Heart right ventricle (tissue), 16 donors: ENCODE data around the gene TRNAU1AP. TPM values are rescaled to one million over a fixed set of nuclear protein-coding genes. Genes with fewer than 3 reads are reported as not detected.
"Not testable (repeated sequence)": the region's sequence is repeated elsewhere in the genome, so short reads cannot be mapped to it uniquely, and the experiment has no call there.

ENCODE experiments used
- ATAC-seq, 8 donors: fragments of 200-7000 bp; cut with Tn5 transposase; one replicate each; pipeline ENCODE4 v1.9.1; 2020; ENCODE audit warnings: mild to moderate bottlenecking in 8 of 8, moderate library complexity in 8 of 8, moderate number of reproducible peaks in 1 of 8
- DNase-seq, 2 donors: peaks; one replicate each; pipeline ENCODE4 v3.0.0-alpha.2; 2020
- H3K27ac ChIP-seq, 10 donors: fragments of 200-600 bp; sonication (generic) in 2 of 10; one replicate each; pipeline versions ENCODE4 v1.5.0 to v1.8.0; 2020 to 2022; ENCODE audit warnings: mild to moderate bottlenecking in 3 of 10
- H3K27me3 ChIP-seq, 7 donors: fragments of 200-600 bp; one replicate each; pipeline ENCODE4 v1.8.0; 2021 to 2022; ENCODE audit warnings: mild to moderate bottlenecking in 2 of 7
- H3K36me3 ChIP-seq, 9 donors: fragments of 200-600 bp; sonication (generic) in 1 of 9; one replicate each; pipeline versions ENCODE4 v1.5.0 to v1.8.0; 2020 to 2022; ENCODE audit warnings: mild to moderate bottlenecking in 2 of 9
- H3K4me1 ChIP-seq, 9 donors: fragments of 200-600 bp; sonication (generic) in 1 of 9; one replicate each; pipeline versions ENCODE4 v1.5.0 to v1.8.0; 2020 to 2022; ENCODE audit warnings: mild to moderate bottlenecking in 4 of 9
- H3K4me3 ChIP-seq, 10 donors: fragments of 200-600 bp; sonication (generic) in 2 of 10; one replicate each; pipeline versions ENCODE4 v1.5.0 to v1.8.0; 2020 to 2022; ENCODE audit warnings: mild to moderate bottlenecking in 7 of 10, moderate library complexity in 2 of 10
- H3K9me3 ChIP-seq, 11 donors: fragments of 200-600 bp in 10 of 11; sonication (generic) in 2 of 11; one replicate each; pipeline versions ENCODE4 v1.5.0 to v1.8.0; 2013 to 2022; ENCODE audit warnings: mild to moderate bottlenecking in 2 of 11, control low read depth in 1 of 11, moderate library complexity in 1 of 11
- CTCF ChIP-seq, 9 donors: fragments of 200-600 bp; sonication (generic) in 2 of 9; IDR thresholded peaks; one replicate each; pipeline versions ENCODE4 v1.5.0 to v1.8.0; 2021 to 2022; ENCODE audit warnings: antibody characterized with exemption in 9 of 9, mild to moderate bottlenecking in 5 of 9, moderate library complexity in 1 of 9
- WGBS, 2 donors: extraction: QIAGEN DNeasy Blood & Tissue Kit; methylation state at CpG; one replicate each; pipeline ENCODE4 v1.1.7; 2013; ENCODE audit warnings: inconsistent platforms in 1 of 2; 5-methylcytosine and 5-hydroxymethylcytosine counted together
- intact Hi-C, 10 donors: fragments of 100-400 bp; cut with DNase I; formaldehyde crosslinking; loops; one replicate each; pipeline versions ENCODE4 v1.11.1 to v1.14.2; 2022
- polyA plus RNA-seq, 2 donors: library from polyadenylated mRNA; stranded (reverse); fragments of 200-250 nt; gene quantifications; one replicate each; pipeline ENCODE4 v1.2.3, GENCODE V29; 2013
- total RNA-seq, 10 donors: library from RNA; stranded (reverse); fragmentation: NEBNext Ultra II Directional in 3 of 10; extraction: Animal tissue kit (Norgen Biotek cat#: 25700) in 3 of 10; gene quantifications; one replicate each; pipeline versions ENCODE4 v1.2.1 to v1.2.4, GENCODE V29; 2021 to 2023
- donor health status: Arrhythmogenic right ventricular cardiomyopathy.
- donor health status: ischemic (EF 13 %, LVEDD 7.1; RV severe dilation, severe dysfunction).
- donor health status: healthy with polysubstance abuse.
- donor health status: DM: no; HTN: yes; CAD: no.
- donor health status: DM: no; HTN: no; CAD: no.
- donor health status: ischemic (EF 25% LVEDD 6.9; RV normal size, moderate dysfunction).
- donor health status: ischemic (EF 25% LVEDD 5.7; RV mildly dilated, moderate dysfunction).
- donor health status: healthy.
- donor health status: DM: yes; HTN: yes; CAD: no.
- donor health status: Ischemic cardiomyopathy.
- donor health status: ischemic (EF 35%, LVEDD 5.7; RV mildly dilated, moderate dysfunction).
- donor health status: nonischemic (EF 11% LVEDD 7.7; RV severe dilation, severe dysfunction).
- donor health status: DM: yes; HTN: yes; CAD: no.
- donor health status: PGD.
- donor health status: ischemic (EF 29% LVEDD 5.4; RV normal size, mild dysfunction).
- donor health status: nonischemic (EF 23%, LVEDD 6.1; RV moderate dilation, normal function).

Gene TRNAU1AP
- total and polyA plus RNA-seq, 12 donors: 13.1 to 21.4 (median 16.5) TPM

GRCh38 chr1:28566931-28567330, 14.0 kb downstream of the TRNAU1AP start:
- Histone ChIP-seq H3K27me3 (no peaks in the 10 kb centered on the region), H3K9me3 (no peaks in the 10 kb centered on the region), H3K4me1 (no peaks in the 10 kb centered on the region), H3K4me3 (no peak overlapping the region), H3K36me3 (peaks cover 3 to 100% (median 76%) of the 10 kb centered on the region in 9 donors), H3K27ac (no peak overlapping the region)
- WGBS, 2 donors: 85 to 90% methylated on average over 2 of the region's 2 CpGs
- no peak for TF ChIP-seq CTCF (IDR thresholded peaks at IDR 0.05)
- no peak for DNase-seq
- intact Hi-C loops: no loop called here
- no peak for ATAC-seq

- no peak for TF ChIP-seq CTCF (IDR thresholded peaks at IDR 0.05)
- DNase-seq (no peak), ATAC-seq (no peak)
- Histone ChIP-seq H3K4me3 (no peak overlapping the region), H3K36me3 (peaks cover 0 to 98% (median 51%) of the 10 kb centered on the region in 9 donors), H3K27ac (no peak overlapping the region), H3K9me3 (no peaks in the 10 kb centered on the region), H3K27me3 (no peaks in the 10 kb centered on the region), H3K4me1 (peaks cover 0 to 1% (median 0%) of the 10 kb centered on the region in 9 donors)
- intact Hi-C loops: loop anchor here in 2 of 10 donors (10.0 kb wide), 2 partner anchors 327 to 337 kb away; partner anchors contain the start of genes ATP5IF1 (in 1 of the 2) and DNAJC8 (in 1 of the 2)
- 88 to 91% methylated on average over 4 of the region's 4 CpGs for WGBS, 2 donors
Observed at GRCh38 chr1:28571911-28572310, 19.0 kb downstream of the TRNAU1AP start.

GRCh38 chr1:28572891-28573290, 20.0 kb downstream of the TRNAU1AP start:
- not testable (repeated sequence) for H3K9me3 ChIP-seq, H3K4me3 ChIP-seq, DNase-seq, H3K27me3 ChIP-seq, ATAC-seq, H3K4me1 ChIP-seq, H3K27ac ChIP-seq
- intact Hi-C loops: loop anchor here in 2 of 10 donors (10.0 kb wide), 2 partner anchors 328 to 338 kb away; partner anchors contain the start of genes ATP5IF1 (in 1 of the 2) and DNAJC8 (in 1 of the 2)
- peaks cover 0 to 98% (median 50%) of the 10 kb centered on the region in 9 donors for H3K36me3 ChIP-seq
- WGBS, 2 donors: 92 to 95% methylated on average over 12 of the region's 12 CpGs

- Histone ChIP-seq H3K36me3 (peaks cover 0 to 98% (median 51%) of the 10 kb centered on the region in 9 donors), H3K4me1 (peaks cover 0 to 11% (median 0%) of the 10 kb centered on the region in 9 donors), H3K4me3 (no peak overlapping the region), H3K9me3 (no peaks in the 10 kb centered on the region), H3K27ac (no peak overlapping the region), H3K27me3 (no peaks in the 10 kb centered on the region)
- intact Hi-C loops: loop anchor here in 2 of 10 donors (10.0 kb wide), 2 partner anchors 329 to 339 kb away; partner anchors contain the start of genes ATP5IF1 (in 1 of the 2) and DNAJC8 (in 1 of the 2)
- DNase-seq (no peak), ATAC-seq (no peak)
- no peak for TF ChIP-seq CTCF (IDR thresholded peaks at IDR 0.05)
- WGBS, 2 donors: 97 to 99% methylated on average over 11 of the region's 11 CpGs
Observed at GRCh38 chr1:28573564-28573963, 20.7 kb downstream of the TRNAU1AP start.

GRCh38 chr1:28577052-28577678, 24.3 kb downstream of the TRNAU1AP start:
- no peak for DNase-seq
- Histone ChIP-seq H3K27me3 (no peaks in the 10 kb centered on the region), H3K36me3 (peaks cover 3 to 83% (median 37%) of the 10 kb centered on the region in 9 donors), H3K4me3 (no peak overlapping the region), H3K27ac (peak overlapping the region in 1 of 10 donors; percentile 14), H3K9me3 (no peaks in the 10 kb centered on the region), H3K4me1 (peaks cover 0 to 38% (median 17%) of the 10 kb centered on the region in 9 donors)
- intact Hi-C loops: loop anchor here in 2 of 10 donors (10.0 kb wide), 2 partner anchors 332 to 342 kb away; partner anchors contain the start of genes ATP5IF1 (in 1 of the 2) and DNAJC8 (in 1 of the 2)
- no peak for ATAC-seq
- WGBS, 2 donors: 86 to 93% methylated on average over 1 of the region's 1 CpG
- no peak for TF ChIP-seq CTCF (IDR thresholded peaks at IDR 0.05)
